AG04450 (cell line): ENCODE data around the gene MLLT10. TPM values are rescaled to one million over a fixed set of nuclear protein-coding genes. Genes with fewer than 3 reads are reported as not detected.

Experiments
- CTCF ChIA-PET: fragments of 300-600, 350-600 bp; formaldehyde crosslinking; extraction: SDS; loops from one replicate; lab custom pipeline; 2022; ENCODE audit warnings: antibody characterized with exemption, inconsistent platforms; lab: Charles Lee
- POLR2A ChIA-PET: fragments of 350-600 bp; formaldehyde crosslinking; extraction: SDS; loops from one replicate; lab custom pipeline; 2021; ENCODE audit warnings: antibody characterized with exemption, inconsistent platforms; lab: Yijun Ruan, JAX
- DNase-seq: peaks from one replicate; pipeline ENCODE4 v3.0.0-alpha.2; 2011; ENCODE audit warnings: low read depth, low spot score
- H3K27ac ChIP-seq: one replicate; pipeline ENCODE4 v1.5.1; 2012; ENCODE audit warnings: low read depth, low read length, control low read depth
- H3K27me3 ChIP-seq: one replicate; pipeline ENCODE4 v1.6.0; 2012; ENCODE audit warnings: low read length; ENCODE audit not compliant: control insufficient read depth, insufficient read depth
- H3K4me3 ChIP-seq: 2 replicates; pipeline ENCODE4 v1.5.1; 2011; ENCODE audit warnings: mild to moderate bottlenecking, low read depth, low read length, control low read depth
- H3K9me3 ChIP-seq: 2 replicates; pipeline ENCODE4 v1.5.1; 2012; ENCODE audit warnings: low read length; ENCODE audit not compliant: control insufficient read depth, insufficient read depth
- polyA plus RNA-seq: library from polyadenylated mRNA; depleted of rRNA; stranded (reverse); fragments of >200 nt; gene quantifications from 2 replicates; pipeline ENCODE4 v1.2.3, GENCODE V29; 2011
- TF ChIP-seq, protein P1 (sequence below): IDR thresholded peaks from 2 replicates; pipeline ENCODE4 v1.5.1; 2011; ENCODE audit warnings: low read depth, low read length, control low read depth, inconsistent platforms

Gene MLLT10
- polyA plus RNA-seq, 1 experiment = 41.0 TPM

DNA sequence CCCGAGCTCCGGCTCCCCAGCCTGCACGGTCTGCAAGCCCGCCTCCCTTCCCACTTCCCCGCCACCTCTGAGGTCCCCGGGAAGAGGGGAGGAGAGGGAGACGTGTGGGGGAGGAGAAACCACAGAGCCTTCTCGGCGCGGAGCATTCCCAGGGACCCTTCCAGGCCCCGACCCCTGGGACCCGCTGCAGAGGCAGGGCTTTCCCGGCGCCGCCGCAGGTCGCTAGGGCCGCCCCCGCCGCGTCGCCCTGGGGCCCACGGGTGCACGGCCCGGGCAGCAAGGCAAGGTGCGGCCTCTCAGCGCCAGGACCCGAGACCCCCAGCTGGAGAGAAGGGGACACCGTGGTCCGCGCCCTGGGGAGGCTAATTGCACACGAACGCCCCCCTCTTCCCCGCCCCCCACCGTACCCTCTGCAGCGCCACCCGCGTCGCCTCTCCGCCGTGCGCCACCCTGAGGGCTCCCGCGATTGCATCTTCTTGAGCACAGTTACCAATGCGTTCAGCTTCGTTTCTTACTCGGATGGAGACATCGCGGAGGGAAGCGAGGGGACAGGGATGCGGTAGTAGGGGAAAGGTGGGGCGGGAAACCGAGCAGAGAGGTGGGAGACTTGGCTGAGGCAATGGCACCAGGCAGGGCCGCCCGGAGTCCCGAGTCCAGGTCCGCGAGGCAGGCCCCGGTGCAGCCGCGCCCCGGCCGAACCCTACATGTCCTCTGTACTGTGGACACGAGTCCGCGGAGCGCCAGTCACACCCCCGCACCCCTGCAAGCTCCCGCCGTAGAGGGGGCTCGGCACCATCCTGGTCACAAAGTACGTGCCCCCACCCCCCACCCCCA lies 37.5 kb upstream of the MLLT10 start:
- Histone ChIP-seq H3K9me3 (peaks cover 19% of the 10 kb centered on the region), H3K4me3 (peak overlapping the region; percentile 85), H3K27me3 (no peaks in the 10 kb centered on the region), H3K27ac (peak overlapping the region; percentile 31)
- ChIA-PET CTCF (interaction anchor here (0.5 to 3.5 kb wide), 42 partner anchors 11 to 1624 kb away, joined by 3 to 55 read pairs (median 4); partner anchors contain the start of gene DNAJC1), POLR2A (interaction anchor here (0.6 to 3.3 kb wide), 11 partner anchors 19 to 506 kb away, joined by 3 to 10 read pairs (median 5); partner anchors contain the start of gene SKIDA1)
- no peak for DNase-seq
- TF ChIP-seq, protein P1, sequence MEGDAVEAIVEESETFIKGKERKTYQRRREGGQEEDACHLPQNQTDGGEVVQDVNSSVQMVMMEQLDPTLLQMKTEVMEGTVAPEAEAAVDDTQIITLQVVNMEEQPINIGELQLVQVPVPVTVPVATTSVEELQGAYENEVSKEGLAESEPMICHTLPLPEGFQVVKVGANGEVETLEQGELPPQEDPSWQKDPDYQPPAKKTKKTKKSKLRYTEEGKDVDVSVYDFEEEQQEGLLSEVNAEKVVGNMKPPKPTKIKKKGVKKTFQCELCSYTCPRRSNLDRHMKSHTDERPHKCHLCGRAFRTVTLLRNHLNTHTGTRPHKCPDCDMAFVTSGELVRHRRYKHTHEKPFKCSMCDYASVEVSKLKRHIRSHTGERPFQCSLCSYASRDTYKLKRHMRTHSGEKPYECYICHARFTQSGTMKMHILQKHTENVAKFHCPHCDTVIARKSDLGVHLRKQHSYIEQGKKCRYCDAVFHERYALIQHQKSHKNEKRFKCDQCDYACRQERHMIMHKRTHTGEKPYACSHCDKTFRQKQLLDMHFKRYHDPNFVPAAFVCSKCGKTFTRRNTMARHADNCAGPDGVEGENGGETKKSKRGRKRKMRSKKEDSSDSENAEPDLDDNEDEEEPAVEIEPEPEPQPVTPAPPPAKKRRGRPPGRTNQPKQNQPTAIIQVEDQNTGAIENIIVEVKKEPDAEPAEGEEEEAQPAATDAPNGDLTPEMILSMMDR = peak; percentile 41

DNA sequence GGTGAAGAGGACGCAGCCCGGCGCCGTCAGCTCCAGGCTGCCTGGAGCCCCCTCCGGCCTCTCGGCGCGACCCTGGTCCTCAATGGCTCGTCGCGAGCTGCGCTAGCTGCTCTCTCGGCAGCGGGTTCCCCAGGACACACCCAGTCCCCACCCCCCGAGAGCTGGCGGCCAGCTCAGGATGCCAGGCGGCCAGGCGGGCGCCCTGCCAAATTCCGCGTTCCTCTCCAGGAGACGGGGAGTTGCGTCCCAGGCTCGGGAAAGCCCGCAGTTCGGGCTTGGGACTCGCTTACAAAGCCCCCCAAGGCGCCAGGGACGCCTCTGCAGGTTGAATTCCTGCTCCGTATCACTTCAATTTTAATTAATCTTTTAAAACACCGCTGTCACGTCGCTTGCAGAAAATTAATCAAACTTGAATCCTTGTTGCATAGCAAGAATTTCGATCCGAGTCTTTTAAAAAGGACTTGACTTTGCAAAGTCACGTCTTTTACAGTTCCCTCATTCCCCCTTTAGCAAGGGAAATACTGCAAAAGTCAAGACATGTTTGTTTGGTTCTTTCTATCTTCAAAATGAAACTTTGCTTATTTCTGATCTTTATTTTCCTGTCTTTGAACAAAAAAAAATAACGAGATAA lies 36.7 kb upstream of the MLLT10 start:
- POLR2A ChIA-PET = interaction anchor here (0.6 to 3.3 kb wide), 6 partner anchors 19 to 161 kb away, joined by 3 to 10 read pairs (median 4); partner anchors contain the start of gene SKIDA1

DNA sequence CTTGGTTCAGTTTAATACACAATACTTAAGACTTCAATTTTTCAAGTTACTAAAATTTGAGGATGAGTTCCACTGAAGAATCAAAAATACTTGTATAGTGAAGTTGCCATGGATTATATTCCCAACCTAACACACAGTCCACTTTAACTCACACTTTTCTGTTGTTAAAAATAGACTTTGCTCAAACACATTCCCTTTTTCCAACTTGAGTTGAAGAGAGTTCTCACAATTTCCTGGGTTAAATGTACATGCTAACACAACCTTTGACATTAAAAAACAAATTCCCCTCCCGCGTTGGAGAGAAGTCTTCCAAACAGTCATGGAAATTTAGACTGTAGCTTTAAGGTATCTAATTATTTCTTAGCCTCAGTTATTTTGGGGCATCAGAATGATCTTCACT lies 35.7 kb upstream of the MLLT10 start:
- H3K4me3 ChIP-seq = no peak overlapping the region
- TF ChIP-seq, protein P1 = no peak
- CTCF ChIA-PET = interaction anchor here (0.5 to 3.5 kb wide), 2 partner anchors 234 to 455 kb away, joined by 6 to 55 read pairs; no protein-coding TSS in a partner anchor
- H3K27me3 ChIP-seq = no peaks in the 10 kb centered on the region
- no peak for DNase-seq
- POLR2A ChIA-PET = interaction anchor here (3.3 kb wide), 1 partner anchor 18 kb away, joined by 10 read pairs; no protein-coding TSS in a partner anchor
- peaks cover 19% of the 10 kb centered on the region for H3K9me3 ChIP-seq
- H3K27ac ChIP-seq = no peak overlapping the region

More for the DNA sequence above, 36.7 kb upstream of the MLLT10 start:
- H3K27ac ChIP-seq = no peak overlapping the region
- DNase-seq = no peak
- TF ChIP-seq, protein P1 = no peak
- H3K9me3 ChIP-seq = peaks cover 19% of the 10 kb centered on the region
- CTCF ChIA-PET = interaction anchor here (0.6 to 3.5 kb wide), 11 partner anchors 12 to 1624 kb away, joined by 3 to 55 read pairs (median 6); no protein-coding TSS in a partner anchor
- peak overlapping the region; percentile 85 for H3K4me3 ChIP-seq
- no peaks in the 10 kb centered on the region for H3K27me3 ChIP-seq

DNA sequence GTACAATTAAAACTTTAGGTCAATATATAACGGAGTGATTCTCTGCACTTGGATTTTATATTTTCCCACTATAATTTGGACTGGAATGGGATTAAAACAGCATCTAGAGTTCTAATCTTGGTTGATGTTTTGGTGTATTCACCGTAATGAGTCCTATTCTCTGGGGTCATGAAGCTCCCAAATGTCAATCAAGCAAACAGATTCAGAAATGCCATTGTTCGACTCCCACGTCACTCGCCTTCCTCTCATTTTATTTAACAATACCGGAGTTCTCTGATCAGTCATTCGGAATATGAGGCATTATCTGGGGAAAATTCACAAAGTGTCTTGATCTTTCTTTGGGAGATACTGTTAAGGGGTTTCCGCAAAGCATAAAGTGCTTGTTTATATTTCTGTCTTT lies 35.0 kb upstream of the MLLT10 start:
- TF ChIP-seq, protein P1 = no peak
- POLR2A ChIA-PET = no interaction called here
- no peak for DNase-seq
- H3K4me3 ChIP-seq = no peak overlapping the region
- CTCF ChIA-PET = no interaction called here
- H3K27me3 ChIP-seq = no peaks in the 10 kb centered on the region
- peaks cover 19% of the 10 kb centered on the region for H3K9me3 ChIP-seq
- H3K27ac ChIP-seq = no peak overlapping the region
